Measurements from ENCODE around the gene PER1.

DNA sequence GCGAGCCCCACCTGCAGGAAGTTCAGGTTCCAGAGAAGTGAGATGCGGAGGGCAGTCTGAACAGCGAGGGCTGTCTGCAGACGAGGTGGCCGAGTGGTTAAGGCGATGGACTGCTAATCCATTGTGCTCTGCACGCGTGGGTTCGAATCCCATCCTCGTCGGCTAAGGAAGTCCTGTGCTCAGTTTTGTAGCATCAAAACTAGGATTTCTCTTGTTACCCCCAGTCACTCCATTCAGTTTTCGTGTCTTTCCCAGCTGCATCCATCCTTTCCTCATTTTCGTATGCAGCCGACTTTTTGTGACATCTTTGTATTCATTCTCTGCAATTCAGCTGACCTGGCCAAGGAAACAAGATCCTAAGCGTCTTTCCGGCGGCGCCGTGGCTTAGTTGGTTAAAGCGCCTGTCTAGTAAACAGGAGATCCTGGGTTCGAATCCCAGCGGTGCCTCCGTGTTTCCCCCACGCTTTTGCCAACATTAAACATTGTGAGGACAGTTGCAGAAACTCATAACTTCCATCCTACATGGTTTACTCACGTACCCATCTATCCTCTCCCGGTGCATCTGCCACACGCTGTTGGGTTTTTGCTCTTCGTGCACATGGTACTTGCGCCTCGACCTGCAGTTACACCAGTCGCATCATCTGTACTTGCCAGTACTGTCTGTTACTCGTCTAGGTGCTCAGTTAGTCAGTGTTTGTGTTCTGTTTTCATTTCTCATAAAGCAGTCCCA lies 34.7 kb upstream of the PER1 start:
- TF ChIP-seq POLR2AphosphoS5 (IDR thresholded peaks at IDR 0.05; ENCODE audit: low read depth, low read length): no peak
- TF ChIP-seq, protein P1, sequence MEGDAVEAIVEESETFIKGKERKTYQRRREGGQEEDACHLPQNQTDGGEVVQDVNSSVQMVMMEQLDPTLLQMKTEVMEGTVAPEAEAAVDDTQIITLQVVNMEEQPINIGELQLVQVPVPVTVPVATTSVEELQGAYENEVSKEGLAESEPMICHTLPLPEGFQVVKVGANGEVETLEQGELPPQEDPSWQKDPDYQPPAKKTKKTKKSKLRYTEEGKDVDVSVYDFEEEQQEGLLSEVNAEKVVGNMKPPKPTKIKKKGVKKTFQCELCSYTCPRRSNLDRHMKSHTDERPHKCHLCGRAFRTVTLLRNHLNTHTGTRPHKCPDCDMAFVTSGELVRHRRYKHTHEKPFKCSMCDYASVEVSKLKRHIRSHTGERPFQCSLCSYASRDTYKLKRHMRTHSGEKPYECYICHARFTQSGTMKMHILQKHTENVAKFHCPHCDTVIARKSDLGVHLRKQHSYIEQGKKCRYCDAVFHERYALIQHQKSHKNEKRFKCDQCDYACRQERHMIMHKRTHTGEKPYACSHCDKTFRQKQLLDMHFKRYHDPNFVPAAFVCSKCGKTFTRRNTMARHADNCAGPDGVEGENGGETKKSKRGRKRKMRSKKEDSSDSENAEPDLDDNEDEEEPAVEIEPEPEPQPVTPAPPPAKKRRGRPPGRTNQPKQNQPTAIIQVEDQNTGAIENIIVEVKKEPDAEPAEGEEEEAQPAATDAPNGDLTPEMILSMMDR (IDR thresholded peaks at IDR 0.05): no peak

Data from Panc1 (cell line).